Measurements from ENCODE around the gene MPDU1.

The MPDU1 gene

DNA sequence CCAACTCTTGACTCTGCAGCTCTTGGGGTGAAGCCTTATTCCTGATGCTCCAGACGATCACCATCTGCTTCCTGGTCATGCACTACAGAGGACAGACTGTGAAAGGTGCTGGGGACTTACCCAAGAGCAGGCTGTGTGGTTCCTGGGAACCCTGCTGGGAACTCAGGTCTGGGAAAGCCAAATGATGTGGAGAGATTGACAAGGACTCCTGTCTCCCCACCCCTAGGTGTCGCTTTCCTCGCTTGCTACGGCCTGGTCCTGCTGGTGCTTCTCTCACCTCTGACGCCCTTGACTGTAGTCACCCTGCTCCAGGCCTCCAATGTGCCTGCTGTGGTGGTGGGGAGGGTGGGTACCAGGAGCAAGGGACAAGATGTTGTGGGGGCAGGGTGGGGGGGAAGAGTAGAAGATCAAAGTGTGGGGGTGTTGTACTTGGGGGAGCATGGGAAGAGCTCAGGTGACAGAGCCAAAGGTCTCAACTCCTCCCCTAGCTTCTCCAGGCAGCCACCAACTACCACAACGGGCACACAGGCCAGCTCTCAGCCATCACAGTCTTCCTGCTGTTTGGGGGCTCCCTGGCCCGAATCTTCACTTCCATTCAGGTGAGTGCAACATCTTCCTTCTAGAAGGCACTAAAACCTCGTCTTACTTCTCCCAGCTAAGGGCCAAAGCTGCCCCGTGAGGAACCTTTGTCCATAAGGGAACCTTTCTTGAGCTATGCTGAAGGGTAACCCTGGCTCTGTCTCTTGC is 3.2 kb downstream of the MPDU1 start:
- Histone ChIP-seq H3K27me3 (ENCODE audit: insufficient read depth, low read length, poor library complexity) (no peaks in the 10 kb centered on the region), H3K27ac (ENCODE audit: low read length) (no peak overlapping the region), H3K4me3 (ENCODE audit: low read depth in 1 of 2, low read length in 2 of 2) (no peak overlapping the region), H3K79me2 (ENCODE audit: insufficient read depth, low read length) (peaks cover 43% of the 10 kb centered on the region), H3K4me2 (ENCODE audit: insufficient read depth, low read length) (no peak overlapping the region), H3K36me3 (ENCODE audit: insufficient read depth, low read length) (peaks cover 69% of the 10 kb centered on the region), H4K20me1 (ENCODE audit: insufficient read depth, low read length) (0 out of 2 replicates have a peak, but pooled peaks cover 3% of the 10 kb centered on the region), H2AFZ (ENCODE audit: low read depth, low read length) (no peak overlapping the region), H3K9me3 (ENCODE audit: insufficient read depth, low read length, severe bottlenecking) (no peaks in the 10 kb centered on the region), H3K9ac (ENCODE audit: low read depth, low read length) (no peak overlapping the region), H3K4me1 (ENCODE audit: insufficient read depth, low read length) (peaks cover 34% of the 10 kb centered on the region)
- TF ChIP-seq EZH2 (IDR thresholded peaks at IDR 0.05; ENCODE audit: borderline replicate concordance, low read depth, low read length, severe bottlenecking): no peak
- TF ChIP-seq CTCF (IDR thresholded peaks at IDR 0.05; ENCODE audit: borderline replicate concordance, extremely low read depth, low read length, poor library complexity, severe bottlenecking): peak; percentile 30
- ATAC-seq (ENCODE audit: insufficient read depth, low read depth) (no peak), DNase-seq (no peak)

GRCh38 chr17:7587420-7588151 is 3.9 kb downstream of the MPDU1 start:
- no peak overlapping the region for H3K9ac ChIP-seq (ENCODE audit: low read depth, low read length)
- no peak overlapping the region for H3K27ac ChIP-seq (ENCODE audit: low read length)
- no peak overlapping the region for H2AFZ ChIP-seq (ENCODE audit: low read depth, low read length)
- H3K4me3 ChIP-seq (ENCODE audit: low read depth in 1 of 2, low read length in 2 of 2): no peak overlapping the region
- no peak for DNase-seq
- no peak for TF ChIP-seq CTCF (IDR thresholded peaks at IDR 0.05; ENCODE audit: borderline replicate concordance, extremely low read depth, low read length, poor library complexity, severe bottlenecking)
- no peak for TF ChIP-seq EZH2 (IDR thresholded peaks at IDR 0.05; ENCODE audit: borderline replicate concordance, low read depth, low read length, severe bottlenecking)
- peaks cover 72% of the 10 kb centered on the region for H3K36me3 ChIP-seq (ENCODE audit: insufficient read depth, low read length)
- H3K9me3 ChIP-seq (ENCODE audit: insufficient read depth, low read length, severe bottlenecking): no peaks in the 10 kb centered on the region
- no peak overlapping the region for H3K4me2 ChIP-seq (ENCODE audit: insufficient read depth, low read length)
- peaks cover 27% of the 10 kb centered on the region for H3K4me1 ChIP-seq (ENCODE audit: insufficient read depth, low read length)
- no peak for ATAC-seq (ENCODE audit: insufficient read depth, low read depth)
- no peaks in the 10 kb centered on the region for H3K27me3 ChIP-seq (ENCODE audit: insufficient read depth, low read length, poor library complexity)
- 0 out of 2 replicates have a peak, but pooled peaks cover 3% of the 10 kb centered on the region for H4K20me1 ChIP-seq (ENCODE audit: insufficient read depth, low read length)
- peaks cover 35% of the 10 kb centered on the region for H3K79me2 ChIP-seq (ENCODE audit: insufficient read depth, low read length)

GRCh38 chr17:7588553-7589203 is 5.0 kb downstream of the MPDU1 start:
- H3K4me3 ChIP-seq (ENCODE audit: low read depth in 1 of 2, low read length in 2 of 2): no peak overlapping the region
- H3K79me2 ChIP-seq (ENCODE audit: insufficient read depth, low read length): peaks cover 26% of the 10 kb centered on the region
- DNase-seq (no peak), ATAC-seq (ENCODE audit: insufficient read depth, low read depth) (no peak)
- H3K4me2 ChIP-seq (ENCODE audit: insufficient read depth, low read length): no peak overlapping the region
- peaks cover 79% of the 10 kb centered on the region for H3K36me3 ChIP-seq (ENCODE audit: insufficient read depth, low read length)
- H4K20me1 ChIP-seq (ENCODE audit: insufficient read depth, low read length): 0 out of 2 replicates have a peak, but pooled peaks cover 3% of the 10 kb centered on the region
- H3K9ac ChIP-seq (ENCODE audit: low read depth, low read length): no peak overlapping the region
- peaks cover 18% of the 10 kb centered on the region for H3K4me1 ChIP-seq (ENCODE audit: insufficient read depth, low read length)
- H2AFZ ChIP-seq (ENCODE audit: low read depth, low read length): no peak overlapping the region
- no peak for TF ChIP-seq CTCF (IDR thresholded peaks at IDR 0.05; ENCODE audit: borderline replicate concordance, extremely low read depth, low read length, poor library complexity, severe bottlenecking)
- TF ChIP-seq EZH2 (IDR thresholded peaks at IDR 0.05; ENCODE audit: borderline replicate concordance, low read depth, low read length, severe bottlenecking): no peak
- no peaks in the 10 kb centered on the region for H3K9me3 ChIP-seq (ENCODE audit: insufficient read depth, low read length, severe bottlenecking)
- no peak overlapping the region for H3K27ac ChIP-seq (ENCODE audit: low read length)
- H3K27me3 ChIP-seq (ENCODE audit: insufficient read depth, low read length, poor library complexity): no peaks in the 10 kb centered on the region

Measured in DND-41 (cell line).